Measurements from ENCODE around the gene CHST2. TPM values are rescaled to one million over a fixed set of nuclear protein-coding genes. Genes with fewer than 3 reads are reported as not detected.

The CHST2 gene
- total RNA-seq, 2 experiments from 2014 or later, result 1.4 to 1.7 TPM

DNA sequence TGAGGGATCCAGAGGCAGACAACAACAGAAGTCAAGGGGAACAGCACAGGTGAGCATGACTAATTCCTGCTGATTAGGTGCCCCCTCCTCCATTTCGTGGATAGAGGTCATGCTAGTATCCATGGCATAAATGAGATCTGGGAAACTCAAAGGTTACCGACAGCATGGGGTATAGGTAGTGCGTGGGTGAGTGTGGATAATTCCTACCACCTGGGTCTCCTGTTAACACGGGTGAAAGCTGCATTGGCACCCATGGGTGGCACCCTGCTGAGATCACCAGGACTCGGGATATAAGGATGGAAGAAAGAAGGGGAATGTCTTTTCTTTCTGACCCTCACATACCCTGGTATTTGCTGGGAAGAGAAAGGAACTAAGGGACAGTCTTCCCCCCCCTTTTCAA, 14.4 kb upstream of the CHST2 start:
- H3K9me3 Mint-ChIP-seq, result peaks cover 16% of the 10 kb centered on the region
- H3K27ac Mint-ChIP-seq, result no peak overlapping the region
- H3K4me1 Mint-ChIP-seq, result peaks cover 4% of the 10 kb centered on the region
- no peak for DNase-seq
- peaks cover 31% of the 10 kb centered on the region for H3K27me3 Mint-ChIP-seq
- CTCF ChIA-PET, result no interaction called here
- H3K36me3 Mint-ChIP-seq (ENCODE audit: low read depth), result peaks cover 11% of the 10 kb centered on the region
- POLR2A ChIA-PET, result no interaction called here
- no peak overlapping the region for H3K4me3 Mint-ChIP-seq

DNA sequence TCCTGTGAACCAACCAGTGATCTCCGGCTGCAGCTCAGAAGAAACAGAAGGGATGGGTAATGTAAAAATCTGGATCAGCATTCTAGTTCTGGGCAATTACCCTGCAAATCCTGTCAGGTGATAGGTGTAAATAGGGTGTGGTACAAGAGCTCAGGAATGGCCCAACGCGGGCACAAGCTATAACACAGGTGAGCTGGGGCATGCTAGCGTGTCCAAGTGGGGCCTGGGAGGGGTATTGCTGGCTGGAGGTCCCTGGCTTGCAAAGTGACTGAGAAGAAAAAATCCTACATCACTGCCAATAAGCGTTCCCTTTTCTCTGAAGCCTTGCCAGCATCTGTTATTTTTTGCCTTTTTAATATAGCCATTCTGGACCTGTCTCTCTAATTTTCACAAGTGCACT, 9.7 kb upstream of the CHST2 start:
- no peak for DNase-seq
- H3K4me1 Mint-ChIP-seq, result no peaks in the 10 kb centered on the region
- H3K4me3 Mint-ChIP-seq, result no peak overlapping the region
- peaks cover 13% of the 10 kb centered on the region for H3K27me3 Mint-ChIP-seq
- H3K36me3 Mint-ChIP-seq (ENCODE audit: low read depth), result peaks cover 7% of the 10 kb centered on the region
- ChIA-PET POLR2A (no interaction called here), CTCF (no interaction called here)
- no peak overlapping the region for H3K27ac Mint-ChIP-seq
- H3K9me3 Mint-ChIP-seq, result peaks cover 10% of the 10 kb centered on the region

DNA sequence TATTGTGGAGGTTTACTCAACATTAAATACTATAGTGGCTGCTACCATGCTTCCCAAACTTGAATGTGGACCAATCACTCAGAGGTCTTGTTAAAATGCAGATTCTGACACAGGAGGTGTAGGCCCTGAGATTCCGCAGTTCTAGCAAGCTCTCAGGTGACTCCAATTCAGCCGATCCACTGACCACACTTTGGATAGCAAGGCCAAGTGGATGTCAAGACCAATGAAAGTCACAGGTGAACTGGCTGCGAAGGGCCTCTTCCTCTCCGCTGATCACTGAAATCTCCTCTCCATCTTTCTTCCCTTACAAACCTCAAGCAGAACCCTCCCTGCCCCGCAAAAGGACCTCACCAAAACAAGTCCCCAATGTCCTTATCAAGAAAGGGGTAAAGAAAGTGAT, 9.2 kb upstream of the CHST2 start:
- H3K27me3 Mint-ChIP-seq, result peaks cover 11% of the 10 kb centered on the region
- CTCF ChIA-PET, result no interaction called here
- H3K27ac Mint-ChIP-seq, result no peak overlapping the region
- POLR2A ChIA-PET, result no interaction called here
- peaks cover 5% of the 10 kb centered on the region for H3K36me3 Mint-ChIP-seq (ENCODE audit: low read depth)
- H3K4me1 Mint-ChIP-seq, result no peaks in the 10 kb centered on the region
- H3K4me3 Mint-ChIP-seq, result no peak overlapping the region
- DNase-seq, result no peak
- H3K9me3 Mint-ChIP-seq, result peaks cover 6% of the 10 kb centered on the region

DNA sequence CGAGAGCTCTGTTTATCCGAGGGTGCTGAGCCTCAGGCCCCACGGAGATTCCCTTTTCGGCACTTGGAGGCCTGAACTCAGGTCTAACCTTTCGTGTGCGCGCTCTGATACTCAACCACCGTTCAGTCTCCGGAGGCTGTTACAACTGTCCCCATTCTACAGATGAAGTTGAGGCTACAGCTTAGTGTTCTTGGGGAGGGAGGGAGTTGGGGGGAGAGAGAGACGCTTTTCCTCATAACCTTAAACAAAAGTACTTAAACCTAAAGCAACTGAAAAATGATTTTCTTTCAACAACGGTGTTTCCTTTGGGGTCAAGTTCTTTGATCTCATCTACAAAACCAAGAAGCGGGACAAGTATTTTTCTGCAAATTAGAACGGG, 952 bp upstream of the CHST2 start:
- H3K4me1 Mint-ChIP-seq, result peaks cover 31% of the 10 kb centered on the region
- no peak overlapping the region for H3K27ac Mint-ChIP-seq
- H3K36me3 Mint-ChIP-seq (ENCODE audit: low read depth), result no peaks in the 10 kb centered on the region
- H3K4me3 Mint-ChIP-seq, result peak overlapping the region; percentile 82
- POLR2A ChIA-PET, result no interaction called here
- peaks cover 39% of the 10 kb centered on the region for H3K27me3 Mint-ChIP-seq
- no peaks in the 10 kb centered on the region for H3K9me3 Mint-ChIP-seq
- DNase-seq, result no peak
- CTCF ChIA-PET, result interaction anchor here (0.5 kb wide), 1 partner anchor 114 kb away, joined by 3 read pairs; no protein-coding TSS in a partner anchor

DNA sequence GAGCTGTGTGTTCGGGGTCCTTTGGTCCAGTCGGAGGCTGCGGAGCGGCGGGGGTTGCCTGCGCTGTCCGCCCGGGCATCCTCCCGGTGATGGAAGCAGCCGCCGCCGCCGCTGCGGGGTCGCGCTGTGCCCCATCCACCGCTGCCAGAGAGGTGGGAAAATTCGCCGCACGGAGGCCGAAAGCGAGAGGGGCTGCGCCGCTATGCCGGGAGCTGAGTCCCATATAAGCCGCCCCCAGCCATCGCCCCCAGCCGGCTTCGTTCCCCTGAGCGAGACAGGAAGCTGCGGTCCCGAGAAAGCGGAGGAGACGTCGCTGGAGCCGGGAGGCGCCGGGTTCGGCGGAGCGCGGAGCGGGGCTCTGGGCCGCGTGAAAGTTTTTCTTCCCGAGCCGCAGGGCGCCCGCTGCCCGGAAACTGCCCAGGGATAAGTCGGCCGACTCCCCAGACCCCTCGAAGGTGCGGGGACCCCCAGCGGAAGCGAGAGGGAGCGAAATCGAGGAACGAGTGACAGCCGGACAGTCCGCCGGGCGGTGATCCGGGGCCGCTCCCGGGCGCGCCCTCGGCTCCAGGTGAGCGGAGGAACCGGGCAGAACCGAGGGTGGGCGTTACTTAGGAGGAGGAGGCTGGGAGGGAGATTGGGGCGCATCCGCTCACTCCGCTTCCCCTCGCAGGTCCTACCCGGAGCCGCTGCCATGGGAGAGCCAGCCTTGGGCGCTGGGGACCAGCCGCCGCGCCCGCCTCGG, 574 bp downstream of the CHST2 start:
- H3K4me3 Mint-ChIP-seq, result peak overlapping the region; percentile 82
- H3K4me1 Mint-ChIP-seq, result peaks cover 31% of the 10 kb centered on the region
- peaks cover 40% of the 10 kb centered on the region for H3K27me3 Mint-ChIP-seq
- POLR2A ChIA-PET, result interaction anchor here (2.1 kb wide), 1 partner anchor 117 kb away, joined by 6 read pairs; no protein-coding TSS in a partner anchor
- no peaks in the 10 kb centered on the region for H3K9me3 Mint-ChIP-seq
- no peak overlapping the region for H3K27ac Mint-ChIP-seq
- H3K36me3 Mint-ChIP-seq (ENCODE audit: low read depth), result no peaks in the 10 kb centered on the region
- CTCF ChIA-PET, result interaction anchor here (1.1 to 2.1 kb wide), 6 partner anchors 41 to 554 kb away, joined by 3 to 9 read pairs (median 6); no protein-coding TSS in a partner anchor
- DNase-seq, result peak; percentile 34

DNA sequence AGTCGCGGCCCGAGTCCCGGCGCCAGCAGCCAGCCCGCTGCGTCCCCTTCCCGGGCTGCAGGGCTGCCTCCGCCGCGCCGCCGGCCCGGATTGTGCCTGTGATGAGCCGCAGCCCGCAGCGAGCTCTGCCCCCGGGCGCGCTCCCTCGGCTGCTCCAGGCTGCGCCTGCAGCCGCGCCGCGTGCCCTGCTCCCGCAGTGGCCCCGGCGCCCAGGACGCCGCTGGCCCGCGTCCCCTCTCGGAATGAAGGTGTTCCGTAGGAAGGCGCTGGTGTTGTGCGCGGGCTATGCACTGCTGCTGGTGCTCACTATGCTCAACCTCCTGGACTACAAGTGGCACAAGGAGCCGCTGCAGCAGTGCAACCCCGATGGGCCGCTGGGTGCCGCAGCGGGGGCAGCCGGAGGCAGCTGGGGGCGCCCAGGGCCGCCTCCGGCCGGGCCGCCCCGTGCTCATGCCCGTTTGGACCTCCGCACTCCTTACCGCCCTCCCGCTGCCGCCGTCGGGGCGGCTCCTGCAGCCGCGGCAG, 1.2 kb downstream of the CHST2 start:
- Mint-ChIP-seq H3K4me3 (no peak overlapping the region), H3K27ac (no peak overlapping the region), H3K9me3 (no peaks in the 10 kb centered on the region), H3K4me1 (peaks cover 31% of the 10 kb centered on the region), H3K27me3 (peaks cover 44% of the 10 kb centered on the region), H3K36me3 (ENCODE audit: low read depth) (no peaks in the 10 kb centered on the region)
- CTCF ChIA-PET, result interaction anchor here (0.6 to 2.1 kb wide), 13 partner anchors 10 to 553 kb away, joined by 3 to 12 read pairs (median 4); no protein-coding TSS in a partner anchor
- DNase-seq, result peak; percentile 47
- POLR2A ChIA-PET, result interaction anchor here (2.1 kb wide), 1 partner anchor 118 kb away, joined by 6 read pairs; no protein-coding TSS in a partner anchor

DNA sequence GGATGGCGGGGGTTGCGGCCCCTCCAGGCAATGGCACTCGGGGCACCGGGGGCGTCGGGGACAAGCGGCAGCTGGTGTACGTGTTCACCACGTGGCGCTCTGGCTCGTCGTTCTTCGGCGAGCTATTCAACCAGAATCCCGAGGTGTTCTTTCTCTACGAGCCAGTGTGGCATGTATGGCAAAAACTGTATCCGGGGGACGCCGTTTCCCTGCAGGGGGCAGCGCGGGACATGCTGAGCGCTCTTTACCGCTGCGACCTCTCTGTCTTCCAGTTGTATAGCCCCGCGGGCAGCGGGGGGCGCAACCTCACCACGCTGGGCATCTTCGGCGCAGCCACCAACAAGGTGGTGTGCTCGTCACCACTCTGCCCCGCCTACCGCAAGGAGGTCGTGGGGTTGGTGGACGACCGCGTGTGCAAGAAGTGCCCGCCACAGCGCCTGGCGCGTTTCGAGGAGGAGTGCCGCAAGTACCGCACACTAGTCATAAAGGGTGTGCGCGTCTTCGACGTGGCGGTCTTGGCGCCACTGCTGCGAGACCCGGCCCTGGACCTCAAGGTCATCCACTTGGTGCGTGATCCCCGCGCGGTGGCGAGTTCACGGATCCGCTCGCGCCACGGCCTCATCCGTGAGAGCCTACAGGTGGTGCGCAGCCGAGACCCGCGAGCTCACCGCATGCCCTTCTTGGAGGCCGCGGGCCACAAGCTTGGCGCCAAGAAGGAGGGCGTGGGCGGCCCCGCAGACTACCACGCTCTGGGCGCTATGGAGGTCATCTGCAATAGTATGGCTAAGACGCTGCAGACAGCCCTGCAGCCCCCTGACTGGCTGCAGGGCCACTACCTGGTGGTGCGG, 1.9 kb downstream of the CHST2 start:
- peaks cover 48% of the 10 kb centered on the region for H3K27me3 Mint-ChIP-seq
- ChIA-PET POLR2A (interaction anchor here (2.1 kb wide), 1 partner anchor 119 kb away, joined by 6 read pairs; no protein-coding TSS in a partner anchor), CTCF (interaction anchor here (0.6 to 2.1 kb wide), 13 partner anchors 10 to 553 kb away, joined by 3 to 12 read pairs (median 4); no protein-coding TSS in a partner anchor)
- H3K27ac Mint-ChIP-seq, result no peak overlapping the region
- H3K9me3 Mint-ChIP-seq, result no peaks in the 10 kb centered on the region
- H3K4me1 Mint-ChIP-seq, result peaks cover 29% of the 10 kb centered on the region
- H3K4me3 Mint-ChIP-seq, result peak overlapping the region; percentile 47
- no peaks in the 10 kb centered on the region for H3K36me3 Mint-ChIP-seq (ENCODE audit: low read depth)
- DNase-seq, result peak; percentile 64

DNA sequence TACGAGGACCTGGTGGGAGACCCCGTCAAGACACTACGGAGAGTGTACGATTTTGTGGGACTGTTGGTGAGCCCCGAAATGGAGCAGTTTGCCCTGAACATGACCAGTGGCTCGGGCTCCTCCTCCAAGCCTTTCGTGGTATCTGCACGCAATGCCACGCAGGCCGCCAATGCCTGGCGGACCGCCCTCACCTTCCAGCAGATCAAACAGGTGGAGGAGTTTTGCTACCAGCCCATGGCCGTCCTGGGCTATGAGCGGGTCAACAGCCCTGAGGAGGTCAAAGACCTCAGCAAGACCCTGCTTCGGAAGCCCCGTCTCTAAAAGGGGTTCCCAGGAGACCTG, 2.5 kb downstream of the CHST2 start:
- H3K4me3 Mint-ChIP-seq, result peak overlapping the region; percentile 23
- H3K36me3 Mint-ChIP-seq (ENCODE audit: low read depth), result no peaks in the 10 kb centered on the region
- ChIA-PET CTCF (interaction anchor here (1.5 to 2.0 kb wide), 3 partner anchors 173 to 552 kb away, joined by 5 to 12 read pairs (median 8); no protein-coding TSS in a partner anchor), POLR2A (no interaction called here)
- H3K27me3 Mint-ChIP-seq, result peaks cover 47% of the 10 kb centered on the region
- H3K27ac Mint-ChIP-seq, result no peak overlapping the region
- DNase-seq, result no peak
- H3K4me1 Mint-ChIP-seq, result peaks cover 23% of the 10 kb centered on the region
- no peaks in the 10 kb centered on the region for H3K9me3 Mint-ChIP-seq

DNA sequence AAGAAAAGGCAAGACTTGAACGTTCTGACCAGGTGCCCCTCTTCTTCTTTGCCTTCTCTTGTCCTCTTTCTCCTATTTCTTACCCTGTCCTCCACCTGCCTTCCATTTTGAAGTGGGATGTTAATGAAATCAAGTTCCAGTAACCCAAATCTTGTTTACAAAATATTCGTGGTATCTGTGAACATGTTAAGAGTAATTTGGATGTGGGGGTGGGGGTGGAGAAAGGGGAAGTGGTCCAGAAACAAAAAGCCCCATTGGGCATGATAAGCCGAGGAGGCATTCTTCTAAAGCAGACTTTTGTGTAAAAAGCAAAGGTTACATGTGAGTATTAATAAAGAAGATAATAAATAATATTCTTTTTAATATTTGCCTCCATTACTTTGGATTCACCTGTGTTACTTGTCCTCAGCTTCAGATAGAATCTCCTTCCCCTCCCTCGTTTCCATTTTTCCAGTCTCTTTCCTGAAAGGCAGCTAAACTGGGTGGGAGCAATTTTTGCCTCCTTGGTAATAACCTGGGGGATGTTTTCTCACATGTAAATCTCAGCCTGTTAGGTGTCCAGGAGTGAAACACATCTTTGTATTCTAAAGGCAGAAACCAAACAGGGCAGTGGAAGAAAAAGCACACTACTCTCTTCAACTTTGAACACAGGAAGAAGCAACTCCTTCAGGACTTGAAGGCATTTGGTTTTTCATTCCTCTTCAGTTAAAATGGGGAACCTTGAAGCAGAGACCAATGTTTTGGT, 3.2 kb downstream of the CHST2 start:
- CTCF ChIA-PET, result interaction anchor here (2.2 kb wide), 1 partner anchor 551 kb away, joined by 8 read pairs; no protein-coding TSS in a partner anchor
- Mint-ChIP-seq H3K27ac (no peak overlapping the region), H3K4me3 (no peak overlapping the region), H3K4me1 (peaks cover 22% of the 10 kb centered on the region), H3K36me3 (ENCODE audit: low read depth) (no peaks in the 10 kb centered on the region), H3K27me3 (peaks cover 42% of the 10 kb centered on the region), H3K9me3 (no peaks in the 10 kb centered on the region)
- POLR2A ChIA-PET, result no interaction called here
- no peak for DNase-seq

DNA sequence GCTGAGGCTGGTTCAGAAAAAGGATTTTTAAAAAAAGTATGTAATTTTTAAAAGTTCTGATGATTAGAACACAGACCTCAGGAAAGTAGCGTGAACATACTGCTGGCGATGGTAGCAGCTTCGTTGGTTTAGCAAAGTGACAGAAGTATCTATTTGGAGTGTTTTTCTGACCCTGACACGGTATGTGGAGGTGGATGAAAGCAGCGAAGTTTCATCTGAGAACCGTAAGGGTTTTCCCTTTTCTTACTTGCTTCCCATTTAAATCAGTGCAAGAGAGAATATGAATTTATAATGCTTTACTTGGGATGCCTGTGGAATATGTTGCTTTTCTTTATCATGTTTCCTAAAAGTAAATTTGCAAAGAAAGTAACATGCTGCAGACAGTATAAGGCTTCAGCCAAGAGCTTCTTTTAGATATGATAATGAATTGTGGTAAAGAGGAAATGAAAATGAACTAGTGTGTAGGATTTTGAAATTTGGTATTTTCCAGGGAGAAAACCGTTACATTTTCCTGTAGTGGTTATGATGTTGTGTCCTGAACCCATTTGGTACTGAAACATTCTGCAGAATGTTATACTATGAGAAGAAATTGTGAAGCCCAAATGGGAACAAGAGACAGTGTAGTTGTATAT, 3.9 kb downstream of the CHST2 start:
- Mint-ChIP-seq H3K4me1 (peaks cover 21% of the 10 kb centered on the region), H3K27me3 (peaks cover 40% of the 10 kb centered on the region), H3K4me3 (no peak overlapping the region), H3K27ac (no peak overlapping the region), H3K9me3 (no peaks in the 10 kb centered on the region), H3K36me3 (ENCODE audit: low read depth) (no peaks in the 10 kb centered on the region)
- no peak for DNase-seq
- ChIA-PET POLR2A (no interaction called here), CTCF (interaction anchor here (2.2 kb wide), 1 partner anchor 551 kb away, joined by 8 read pairs; no protein-coding TSS in a partner anchor)

DNA sequence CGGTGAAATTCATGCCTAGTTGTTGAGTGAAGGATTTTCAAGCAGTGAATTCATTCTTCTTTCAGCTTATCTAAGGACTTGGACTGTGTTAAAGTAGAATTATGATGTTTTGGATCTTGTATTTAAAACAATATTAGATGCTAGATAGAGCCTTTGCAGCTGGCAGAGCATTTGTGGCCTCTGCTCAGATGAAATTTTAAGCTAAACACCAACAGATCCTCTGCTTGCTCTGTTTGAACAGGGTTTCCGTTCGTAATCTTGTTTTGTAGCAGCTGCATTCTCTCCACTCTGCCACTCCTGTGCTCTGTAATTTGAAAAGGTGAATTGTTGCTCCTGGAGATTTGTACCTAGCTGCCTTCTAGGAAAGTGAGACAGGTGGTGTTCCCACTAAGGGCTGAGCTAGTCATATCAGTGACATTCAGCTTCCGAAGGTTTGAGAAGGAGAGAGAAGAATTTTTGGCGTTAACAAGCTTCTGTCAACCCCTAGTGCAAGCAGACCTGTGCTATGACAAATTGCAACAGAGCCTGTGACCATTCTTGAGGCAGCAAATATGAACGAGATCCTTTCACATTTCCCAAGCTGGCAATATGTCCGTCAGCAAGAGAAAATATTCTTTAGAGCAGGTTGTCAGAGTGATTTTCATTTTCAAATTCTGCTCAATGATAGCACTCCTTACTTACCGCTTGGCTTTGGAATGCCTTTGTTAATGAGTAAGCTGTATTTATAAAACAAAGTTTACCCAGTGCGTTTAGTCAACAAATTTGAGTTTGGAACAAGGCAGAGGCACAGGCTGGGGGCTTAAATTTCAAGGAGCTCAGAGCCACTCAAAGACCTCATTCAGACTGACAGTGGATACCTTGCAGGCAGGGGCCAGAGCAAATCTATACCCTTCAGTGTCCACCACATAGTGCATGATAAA, 5.3 kb downstream of the CHST2 start:
- CTCF ChIA-PET, result interaction anchor here (0.9 to 2.2 kb wide), 2 partner anchors 11 to 549 kb away, joined by 3 to 8 read pairs; no protein-coding TSS in a partner anchor
- no peaks in the 10 kb centered on the region for H3K9me3 Mint-ChIP-seq
- no peak for DNase-seq
- H3K36me3 Mint-ChIP-seq (ENCODE audit: low read depth), result no peaks in the 10 kb centered on the region
- H3K4me3 Mint-ChIP-seq, result no peak overlapping the region
- peaks cover 14% of the 10 kb centered on the region for H3K4me1 Mint-ChIP-seq
- H3K27me3 Mint-ChIP-seq, result peaks cover 34% of the 10 kb centered on the region
- H3K27ac Mint-ChIP-seq, result no peak overlapping the region
- POLR2A ChIA-PET, result no interaction called here

All from activated CD4-positive, alpha-beta memory T cell treated with anti-CD3 and anti-CD28 coated beads, Interleukin-2, amount 10 ng/mL, durations not matched to agents 7 days and 5 days (primary cell).